H1 (cell line): ENCODE results near the gene UBE2V1. TPM values are rescaled to one million over a fixed set of nuclear protein-coding genes. Genes with fewer than 3 reads are reported as not detected.

Experiments used
- CTCF ChIA-PET: fragments of 300-600 bp; sonication (Branson Sonifier 250); formaldehyde crosslinking; loops from one replicate; lab custom pipeline; 2021; ENCODE audit not compliant: partially characterized antibody; lab: Charles Lee
- POLR2A ChIA-PET: fragments of 300-600 bp; sonication (Branson Sonifier 250); formaldehyde crosslinking; loops from one replicate; lab custom pipeline; 2021; ENCODE audit warnings: inconsistent platforms; ENCODE audit not compliant: partially characterized antibody; lab: Charles Lee
- DNase-seq, 2 experiments: peaks; one replicate each; pipeline versions ENCODE4 v3.0.0 to v3.0.0-alpha.2; 2010 to 2022; ENCODE audit warnings: low spot score in 2 of 2, low read depth in 1 of 2, mixed read lengths in 1 of 2
- FAIRE-seq: peaks from 2 replicates; lab custom pipeline; 2011; peaks lifted over from hg19 to GRCh38; lab: Jason Lieb, UNC
- H2AFZ ChIP-seq: 2 replicates; pipeline ENCODE4 v1.8.1; 2012; ENCODE audit warnings: low read length, inconsistent platforms
- H2AK5ac ChIP-seq: 2 replicates; pipeline ENCODE4 v1.6.1; 2013; ENCODE audit warnings: low read depth, low read length
- H2BK120ac ChIP-seq: replicated peaks from 2 replicates; pipeline ENCODE3; 2013; ENCODE audit warnings: low read depth, low read length, inconsistent platforms
- H2BK12ac ChIP-seq: 2 replicates; pipeline ENCODE4 v1.6.1; 2013; ENCODE audit warnings: low read depth, low read length
- H2BK15ac ChIP-seq: 2 replicates; pipeline ENCODE4 v1.6.1; 2013; ENCODE audit warnings: low read length
- H2BK20ac ChIP-seq: 2 replicates; pipeline ENCODE4 v1.6.1; 2013; ENCODE audit warnings: low read length
- H2BK5ac ChIP-seq: 2 replicates; pipeline ENCODE4 v1.6.1; 2013; ENCODE audit warnings: low read depth, low read length
- H3K14ac ChIP-seq: 2 replicates; pipeline ENCODE4 v1.6.1; 2013; ENCODE audit warnings: inconsistent platforms; ENCODE audit not compliant: insufficient read length
- H3K18ac ChIP-seq: 2 replicates; pipeline ENCODE4 v1.6.1; 2013; ENCODE audit warnings: low read length; ENCODE audit errors: extremely low read depth
- H3K23ac ChIP-seq: 2 replicates; pipeline ENCODE4 v1.6.1; 2013; ENCODE audit warnings: inconsistent platforms; ENCODE audit not compliant: insufficient read length
- H3K23me2 ChIP-seq: 2 replicates; pipeline ENCODE4 v1.6.1; 2013; ENCODE audit warnings: low read depth, low read length
- H3K27ac ChIP-seq: 2 replicates; pipeline ENCODE4 v1.6.1; 2011; ENCODE audit warnings: low read depth, low read length, inconsistent platforms
- H3K27me3 ChIP-seq, 4 experiments: replicated peaks in 1 of 4; 1 replicate in 1 of 4; 2 replicates in 3 of 4; pipeline versions ENCODE4 v1.6.1 to v1.8.1; 2011 to 2013; ENCODE audit warnings: low read length in 3 of 4, mild to moderate bottlenecking in 3 of 4, inconsistent platforms in 2 of 4, mixed read lengths in 2 of 4, moderate library complexity in 1 of 4; ENCODE audit not compliant: control insufficient read depth in 3 of 4, insufficient read depth in 3 of 4; ENCODE audit errors: extremely low read depth in 1 of 4
- H3K36me3 ChIP-seq, 4 experiments: 2 replicates each; pipeline versions ENCODE4 v1.6.1 to v1.8.1; 2011 to 2013; ENCODE audit warnings: mild to moderate bottlenecking in 4 of 4, low read length in 3 of 4, moderate library complexity in 2 of 4, control low read depth in 1 of 4, inconsistent platforms in 1 of 4; ENCODE audit not compliant: insufficient read depth in 4 of 4, control insufficient read depth in 2 of 4
- H3K4ac ChIP-seq: replicated peaks from 2 replicates; pipeline ENCODE3; 2013; ENCODE audit warnings: low read length, low read depth, mixed read lengths, inconsistent platforms; ENCODE audit not compliant: insufficient read length
- H3K4me1 ChIP-seq, 4 experiments: replicated peaks in 1 of 4; 1 replicate in 1 of 4; 2 replicates in 3 of 4; pipeline versions ENCODE4 v1.6.1 to v1.8.1; 2011 to 2013; ENCODE audit warnings: low read length in 3 of 4, inconsistent platforms in 2 of 4, mixed read lengths in 1 of 4; ENCODE audit not compliant: insufficient read depth in 4 of 4, control insufficient read depth in 3 of 4
- H3K4me2 ChIP-seq, 2 experiments: 2 replicates each; pipeline versions ENCODE4 v1.6.1 to v1.8.1; 2011 to 2013; ENCODE audit warnings: low read depth in 2 of 2, low read length in 2 of 2, control low read depth in 1 of 2, inconsistent platforms in 1 of 2, mild to moderate bottlenecking in 1 of 2; ENCODE audit not compliant: insufficient read depth in 1 of 2
- H3K4me3 ChIP-seq, 4 experiments: fragments of 200-600, 300-600 bp in 1 of 4; sonication (generic), shearing (Covaris generic), sonication (Bioruptor Twin) in 1 of 4; 2 replicates each; pipeline versions ENCODE4 v1.5.1 to v1.8.1; 2011 to 2016; ENCODE audit warnings: low read length in 4 of 4, low read depth in 3 of 4, control low read depth in 2 of 4, inconsistent platforms in 2 of 4, mild to moderate bottlenecking in 2 of 4, mixed read lengths in 1 of 4, moderate library complexity in 1 of 4; ENCODE audit not compliant: insufficient read depth in 2 of 4; ENCODE audit errors: extremely low read depth in 1 of 4
- H3K56ac ChIP-seq: replicated peaks from 2 replicates; pipeline ENCODE3; 2013; ENCODE audit warnings: low read depth, mild to moderate bottlenecking, mixed read lengths, low read length, inconsistent platforms; ENCODE audit not compliant: insufficient read length
- H3K79me1 ChIP-seq: 2 replicates; pipeline ENCODE4 v1.6.1; 2013; ENCODE audit warnings: low read depth, low read length, control low read depth
- H3K79me2 ChIP-seq, 2 experiments: 2 replicates each; pipeline versions ENCODE4 v1.6.1 to v1.8.1; 2012 to 2013; ENCODE audit warnings: low read length in 2 of 2, mild to moderate bottlenecking in 2 of 2, inconsistent platforms in 1 of 2; ENCODE audit not compliant: insufficient read depth in 2 of 2, control insufficient read depth in 1 of 2
- H3K9ac ChIP-seq, 4 experiments: replicated peaks in 1 of 4; 1 replicate in 1 of 4; 2 replicates in 3 of 4; pipeline versions ENCODE4 v1.6.1 to v1.8.1; 2011 to 2013; ENCODE audit warnings: low read depth in 3 of 4, low read length in 3 of 4, control low read depth in 2 of 4, mild to moderate bottlenecking in 2 of 4, moderate library complexity in 2 of 4, inconsistent platforms in 1 of 4; ENCODE audit errors: extremely low read depth in 1 of 4
- H3K9me3 ChIP-seq, 2 experiments: 2 replicates each; pipeline versions ENCODE4 v1.6.1 to v1.8.1; 2012 to 2013; ENCODE audit warnings: mild to moderate bottlenecking in 2 of 2, moderate library complexity in 2 of 2, control low read depth in 1 of 2, inconsistent platforms in 1 of 2, low read depth in 1 of 2, low read length in 1 of 2, mixed read lengths in 1 of 2; ENCODE audit not compliant: insufficient read depth in 2 of 2
- H4K20me1 ChIP-seq, 2 experiments: replicated peaks in 1 of 2; 2 replicates each; pipeline versions ENCODE3 to v1.8.1; 2011 to 2013; ENCODE audit warnings: inconsistent platforms in 2 of 2, low read length in 2 of 2, mild to moderate bottlenecking in 1 of 2; ENCODE audit not compliant: insufficient read depth in 2 of 2, control insufficient read depth in 1 of 2
- H4K5ac ChIP-seq: 2 replicates; pipeline ENCODE4 v1.6.1; 2013; ENCODE audit warnings: low read length, low read depth, mixed read lengths, inconsistent platforms; ENCODE audit not compliant: insufficient read length
- H4K8ac ChIP-seq: 2 replicates; pipeline ENCODE4 v1.8.0; 2013; ENCODE audit warnings: mild to moderate bottlenecking, moderate library complexity, low read length, inconsistent platforms; ENCODE audit not compliant: insufficient read depth; ENCODE audit errors: extremely low read depth
- H4K91ac ChIP-seq: replicated peaks from 2 replicates; pipeline ENCODE3; 2013; ENCODE audit warnings: low read length, mixed read lengths, inconsistent platforms; ENCODE audit not compliant: insufficient read length
- ATF2 ChIP-seq: IDR thresholded peaks from 2 replicates; pipeline ENCODE4 v1.6.1; 2012; ENCODE audit warnings: low read length, inconsistent platforms
- CBX5 ChIP-seq: fragments of 300-800, 300-1000 bp; sonication (generic); IDR thresholded peaks from 2 replicates; pipeline ENCODE4 v1.7.1; 2016; ENCODE audit warnings: antibody characterized with exemption, low read length, low read depth
- NRF1 ChIP-seq: IDR thresholded peaks from 2 replicates; pipeline ENCODE4 v1.6.1; 2011; ENCODE audit warnings: mild to moderate bottlenecking, low read depth, low read length, improper control_type of control experiment
- POU5F1 ChIP-seq: IDR thresholded peaks from 2 replicates; pipeline ENCODE4 v1.6.1; 2011; ENCODE audit warnings: low read depth, mild to moderate bottlenecking, low read length, moderate library complexity
- SIRT6 ChIP-seq: IDR thresholded peaks from one replicate; pipeline ENCODE4 v1.7.1; 2012; ENCODE audit warnings: low read length, inconsistent platforms
- SP1 ChIP-seq: IDR thresholded peaks from 2 replicates; pipeline ENCODE4 v1.6.1; 2011; ENCODE audit warnings: low read depth, low read length
- TAF7 ChIP-seq: optimal IDR thresholded peaks from 2 replicates; pipeline ENCODE3; 2011; ENCODE audit warnings: low read depth, mild to moderate bottlenecking, inconsistent platforms, low read length, moderate library complexity, borderline replicate concordance
- TCF12 ChIP-seq: IDR thresholded peaks from 2 replicates; pipeline ENCODE4 v1.6.1; 2011; ENCODE audit warnings: low read depth, mild to moderate bottlenecking, low read length
- WGBS, 2 experiments: shearing (Covaris generic) in 1 of 2; methylation state at CpG; one replicate each; pipeline versions ENCODE4 v1.1.6 to v1.1.7; 2013 to 2015; ENCODE audit warnings: low lambda C conversion rate in 2 of 2, mixed read lengths in 2 of 2, inconsistent platforms in 1 of 2, low coverage in 1 of 2, missing lambda C conversion rate in 1 of 2; ENCODE audit not compliant: insufficient replicate concordance in 2 of 2, insufficient coverage in 1 of 2, insufficient read length in 1 of 2; ENCODE audit errors: extremely low coverage in 1 of 2, missing lambda C conversion rate in 1 of 2; 5-methylcytosine and 5-hydroxymethylcytosine counted together
- polyA plus RNA-seq, 7 experiments: library from polyadenylated mRNA; depleted of rRNA in 3 of 7; stranded (reverse) in 5 of 7; unstranded in 2 of 7; fragments of >200 nt in 5 of 7; fragments of 200-250 nt in 2 of 7; gene quantifications; 1 replicate in 5 of 7; 2 replicates in 1 of 7; 4 replicates in 1 of 7; pipeline versions ENCODE4 v1.2.1 to v1.2.3, GENCODE V29; 2011 to 2013; ENCODE audit warnings: missing spikeins in 2 of 7, mixed read lengths in 2 of 7
- total RNA-seq: library from RNA; stranded (reverse); fragmentation: NEBNext Ultra II Directional; extraction: Animal tissue kit (Norgen Biotek cat#: 25700); gene quantifications from 2 replicates; pipeline ENCODE4 v1.2.1, GENCODE V29; 2021
- TF ChIP-seq, protein P1 (sequence below): IDR thresholded peaks from 2 replicates; pipeline ENCODE4 v1.6.1; 2012; ENCODE audit warnings: inconsistent platforms

The UBE2V1 gene
- total and polyA plus RNA-seq, 2 of the 8 experiments (the other 6 are each of a cell fraction or from before 2014, with no cell fraction given) = 141 to 184 TPM

DNA sequence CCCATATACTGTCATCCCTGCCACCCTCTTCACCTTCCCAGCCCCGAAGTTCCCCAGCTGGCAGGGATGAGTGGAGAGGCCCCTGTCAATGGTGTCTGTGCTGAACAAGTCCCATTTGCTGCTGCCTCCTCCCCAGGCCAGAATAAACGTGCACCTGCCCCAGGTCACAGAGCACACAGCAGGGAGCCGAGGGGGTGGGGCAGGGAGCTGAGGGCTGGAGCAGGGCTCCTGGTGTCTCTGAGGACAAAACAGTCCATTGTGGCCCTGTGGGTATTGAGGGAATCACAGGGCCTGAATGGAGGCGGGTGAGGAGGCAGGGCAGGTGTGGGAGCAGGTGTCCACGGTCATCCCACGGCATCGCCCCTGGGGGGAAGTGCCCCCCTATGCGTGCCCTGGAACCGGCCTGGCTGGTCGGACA is 74.4 kb downstream of the UBE2V1 start:
- 70% methylated on average over 9 of the region's 10 CpGs; no CpG with 5 or more reads in 1 of the 2 experiments for WGBS, 2 experiments
- no peak for DNase-seq
- no peak for FAIRE-seq

More for the DNA sequence above, 74.4 kb downstream of the UBE2V1 start:
- Histone ChIP-seq H4K5ac (no peak overlapping the region), H2BK12ac (no peak overlapping the region), H3K56ac (no peak overlapping the region), H3K27me3 (no peaks in the 10 kb centered on the region), H3K23me2 (no peaks in the 10 kb centered on the region), H4K8ac (no peak overlapping the region), H2AFZ (no peak overlapping the region), H2BK5ac (no peak overlapping the region), H3K4me1 (peaks cover 0 to 14% (median 5%) of the 10 kb centered on the region in 4 experiments; a peak in 4 of 7 replicates), H3K4ac (no peak overlapping the region), H2BK20ac (no peak overlapping the region), H3K79me2 (no peaks in the 10 kb centered on the region), H3K9me3 (no peaks in the 10 kb centered on the region), H3K14ac (no peak overlapping the region), H3K18ac (no peak overlapping the region), H4K91ac (no peak overlapping the region), H3K23ac (no peak overlapping the region), H3K79me1 (no peaks in the 10 kb centered on the region), H2BK15ac (0 out of 2 replicates have a peak overlapping the region, but pooled peaks have one; percentile 46), H3K4me2 (no peak overlapping the region; a peak in 1 of 4 replicates), H4K20me1 (no peaks in the 10 kb centered on the region), H3K27ac (no peak overlapping the region), H2BK120ac (no peak overlapping the region), H3K36me3 (no peaks in the 10 kb centered on the region), H3K4me3 (no peak overlapping the region), H2AK5ac (no peak overlapping the region), H3K9ac (no peak overlapping the region)
- TF ChIP-seq TAF7 = no peak
- TF ChIP-seq POU5F1 = no peak
- no peak for TF ChIP-seq NRF1
- no peak for TF ChIP-seq CBX5
- TF ChIP-seq TCF12 = no peak
- no peak for TF ChIP-seq SIRT6
- TF ChIP-seq, protein P1, sequence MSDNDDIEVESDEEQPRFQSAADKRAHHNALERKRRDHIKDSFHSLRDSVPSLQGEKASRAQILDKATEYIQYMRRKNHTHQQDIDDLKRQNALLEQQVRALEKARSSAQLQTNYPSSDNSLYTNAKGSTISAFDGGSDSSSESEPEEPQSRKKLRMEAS = no peak
- no peak for TF ChIP-seq SP1
- no peak for TF ChIP-seq ATF2
- POLR2A ChIA-PET = interaction anchor here (0.7 to 3.7 kb wide), 4 partner anchors 16 to 71 kb away, joined by 3 to 15 read pairs (median 3); partner anchors contain the start of gene SNAI1
- CTCF ChIA-PET = interaction anchor here (0.6 to 2.9 kb wide), 5 partner anchors 13 to 38 kb away, joined by 3 to 13 read pairs (median 4); no protein-coding TSS in a partner anchor
